ENCODE measurements around the gene SLC23A1.

- TF ChIP-seq CTCF (IDR thresholded peaks at IDR 0.05) (no peak), EP300 (IDR thresholded peaks at IDR 0.05) (no peak), POLR2A (IDR thresholded peaks at IDR 0.05; ENCODE audit: low read depth) (no peak)
Measured at GRCh38 chr5:139419226-139420192, 36.4 kb upstream of the SLC23A1 start.

All from esophagus muscularis mucosa (tissue), 4 donors.